Neuronal stem cell (in vitro differentiated cells): ENCODE measurements around the gene WDR93. TPM values are rescaled to one million over a fixed set of nuclear protein-coding genes. Genes with fewer than 3 reads are reported as not detected.
A peak's percentile ranks its signal among the peaks of the same experiment; 100 is the strongest.

Source experiments
- DNase-seq: peaks from one replicate; pipeline ENCODE4 v3.0.0-alpha.2; 2013; ENCODE audit warnings: low spot score
- H2AFZ ChIP-seq: one replicate; pipeline ENCODE4 v1.6.1; 2013; ENCODE audit warnings: mild to moderate bottlenecking, low read length, inconsistent platforms
- H2AK5ac ChIP-seq: 2 replicates; pipeline ENCODE4 v1.6.1; 2013; ENCODE audit warnings: low read depth, mild to moderate bottlenecking, inconsistent platforms, low read length, moderate library complexity, mixed read lengths
- H2BK120ac ChIP-seq: 2 replicates; pipeline ENCODE4 v1.6.1; 2013; ENCODE audit warnings: low read depth, mild to moderate bottlenecking, inconsistent platforms, low read length, moderate library complexity, mixed read lengths
- H2BK12ac ChIP-seq: one replicate; pipeline ENCODE4 v1.6.1; 2013; ENCODE audit warnings: low read length, inconsistent platforms
- H2BK15ac ChIP-seq: 2 replicates; pipeline ENCODE4 v1.6.1; 2013; ENCODE audit warnings: mild to moderate bottlenecking, low read length, inconsistent platforms, mixed read lengths
- H2BK5ac ChIP-seq: one replicate; pipeline ENCODE4 v1.6.1; 2013; ENCODE audit warnings: inconsistent platforms, mild to moderate bottlenecking, low read length, moderate library complexity
- H3K14ac ChIP-seq: one replicate; pipeline ENCODE4 v1.6.1; 2013; ENCODE audit warnings: low read length, inconsistent platforms
- H3K18ac ChIP-seq: 2 replicates; pipeline ENCODE4 v1.6.1; 2013; ENCODE audit warnings: low read length, inconsistent platforms
- H3K23ac ChIP-seq: 2 replicates; pipeline ENCODE4 v1.6.1; 2013; ENCODE audit warnings: low read depth, mild to moderate bottlenecking, mixed read lengths, low read length, inconsistent platforms; ENCODE audit not compliant: poor library complexity
- H3K27ac ChIP-seq: replicated peaks from 3 replicates; pipeline ENCODE4 v1.5.1; 2013; ENCODE audit warnings: low read length, inconsistent platforms
- H3K27me3 ChIP-seq, 3 experiments: 2 replicates each; pipeline ENCODE4 v1.6.1; 2013; ENCODE audit warnings: low read length in 3 of 3, mild to moderate bottlenecking in 2 of 3, inconsistent platforms in 1 of 3, low read depth in 1 of 3, mixed read lengths in 1 of 3, moderate library complexity in 1 of 3; ENCODE audit not compliant: control insufficient read depth in 3 of 3, insufficient read depth in 3 of 3
- H3K36me3 ChIP-seq, 2 donors: replicated peaks in 1 of 2; 2 replicates each; pipeline ENCODE4 v1.6.1; 2013; ENCODE audit warnings: low read length in 2 of 2; ENCODE audit not compliant: control insufficient read depth in 2 of 2, insufficient read depth in 2 of 2
- H3K4ac ChIP-seq: 2 replicates; pipeline ENCODE4 v1.6.1; 2013; ENCODE audit warnings: inconsistent platforms, mild to moderate bottlenecking, low read length, moderate library complexity
- H3K4me1 ChIP-seq, 2 donors: 1 replicate in 1 of 2; 2 replicates in 1 of 2; pipeline ENCODE4 v1.6.1; 2013; ENCODE audit warnings: low read length in 2 of 2, low read depth in 1 of 2; ENCODE audit not compliant: control insufficient read depth in 2 of 2, insufficient read depth in 1 of 2
- H3K4me2 ChIP-seq: one replicate; pipeline ENCODE4 v1.6.1; 2013; ENCODE audit warnings: mild to moderate bottlenecking, low read length, inconsistent platforms; ENCODE audit not compliant: insufficient read depth, poor library complexity, severe bottlenecking
- H3K4me3 ChIP-seq, 2 donors: 2 replicates each; pipeline ENCODE4 v1.5.1; 2013; ENCODE audit warnings: low read length in 2 of 2, mild to moderate bottlenecking in 2 of 2, inconsistent platforms in 1 of 2, moderate library complexity in 1 of 2
- H3K79me1 ChIP-seq: one replicate; pipeline ENCODE4 v1.6.1; 2013; ENCODE audit warnings: low read depth, mild to moderate bottlenecking, inconsistent platforms, low read length, moderate library complexity
- H3K9ac ChIP-seq: one replicate; pipeline ENCODE4 v1.6.1; 2013; ENCODE audit warnings: mild to moderate bottlenecking, low read depth, low read length, inconsistent platforms; ENCODE audit not compliant: poor library complexity
- H3K9me3 ChIP-seq, 2 donors: replicated peaks in 1 of 2; 2 replicates each; pipeline versions ENCODE3 to v1.6.1; 2013; ENCODE audit warnings: low read length in 2 of 2, mild to moderate bottlenecking in 2 of 2, inconsistent platforms in 1 of 2, low read depth in 1 of 2, mixed read lengths in 1 of 2, moderate library complexity in 1 of 2; ENCODE audit not compliant: control insufficient read depth in 2 of 2, insufficient read depth in 1 of 2
- H4K8ac ChIP-seq: one replicate; pipeline ENCODE4 v1.6.1; 2013; ENCODE audit warnings: low read depth, mild to moderate bottlenecking, inconsistent platforms, low read length, moderate library complexity
- H4K91ac ChIP-seq: one replicate; pipeline ENCODE4 v1.6.1; 2013; ENCODE audit warnings: low read length, low read depth, mild to moderate bottlenecking, inconsistent platforms; ENCODE audit not compliant: poor library complexity
- WGBS, 2 donors: extraction: QIAGEN DNeasy Blood & Tissue Kit; methylation state at CpG; one replicate each; pipeline ENCODE4 v1.1.7; 2013; ENCODE audit warnings: missing lambda C conversion rate in 2 of 2, mixed read lengths in 1 of 2; ENCODE audit not compliant: insufficient read length in 2 of 2, insufficient replicate concordance in 1 of 2; ENCODE audit errors: extremely low coverage in 2 of 2; 5-methylcytosine and 5-hydroxymethylcytosine counted together
- small RNA-seq: library from polyadenylated mRNA; stranded (forward); fragments of <200 nt; extraction: miRNeasy Mini kit (QIAGEN cat#:217004); gene quantifications from one replicate; pipeline ENCODE3, GENCODE V24; 2013; ENCODE audit not compliant: insufficient read depth

The WDR93 gene

GRCh38 chr15:89790661-89791060 lies 100.0 kb downstream of the WDR93 start:
- Histone ChIP-seq H2BK5ac (no peak overlapping the region), H2BK15ac (no peak overlapping the region), H3K4me2 (no peak overlapping the region), H2BK12ac (no peak overlapping the region), H3K4ac (no peak overlapping the region), H4K8ac (no peak overlapping the region), H3K14ac (no peak overlapping the region), H3K18ac (no peak overlapping the region), H3K4me3 (no peak overlapping the region), H4K91ac (no peak overlapping the region), H3K36me3 (no peaks in the 10 kb centered on the region), H3K4me1 (no peaks in the 10 kb centered on the region), H3K9me3 (peaks cover 3 to 4% of the 10 kb centered on the region in 2 donors), H3K27me3 (no peaks in the 10 kb centered on the region), H3K79me1 (no peaks in the 10 kb centered on the region), H3K9ac (no peak overlapping the region), H2AK5ac (no peak overlapping the region), H2BK120ac (no peak overlapping the region), H2AFZ (no peak overlapping the region), H3K27ac (no peak overlapping the region), H3K23ac (no peak overlapping the region)
- no peak for DNase-seq
- WGBS, 2 donors, result no CpG with 5 or more reads among the region's 16 CpGs

- DNase-seq, result no peak
- peak overlapping the region; percentile 91 for H3K23ac ChIP-seq
- H3K14ac ChIP-seq, result no peak overlapping the region
- H2BK12ac ChIP-seq, result no peak overlapping the region
- no peak overlapping the region for H4K8ac ChIP-seq
- H3K27ac ChIP-seq, result no peak overlapping the region
- peak overlapping the region; percentile 12 for H3K9ac ChIP-seq
- no peak overlapping the region for H2AK5ac ChIP-seq
- H3K4me1 ChIP-seq, result no peaks in the 10 kb centered on the region
- peaks cover 3 to 4% of the 10 kb centered on the region in 2 donors for H3K9me3 ChIP-seq
- no peak overlapping the region for H3K4me2 ChIP-seq
- H2BK120ac ChIP-seq, result no peak overlapping the region
- no peak overlapping the region for H4K91ac ChIP-seq
- H3K4ac ChIP-seq, result no peak overlapping the region
- no peak overlapping the region for H2BK15ac ChIP-seq
- H2AFZ ChIP-seq, result no peak overlapping the region
- H2BK5ac ChIP-seq, result no peak overlapping the region
- no peaks in the 10 kb centered on the region for H3K36me3 ChIP-seq
- WGBS, 2 donors, result no CpG with 5 or more reads among the region's 22 CpGs
- no peak overlapping the region for H3K4me3 ChIP-seq
- H3K27me3 ChIP-seq, result peaks cover 0 to 3% (median 0%) of the 10 kb centered on the region in 3 experiments
- H3K79me1 ChIP-seq, result no peaks in the 10 kb centered on the region
- peak overlapping the region; percentile 38 for H3K18ac ChIP-seq
Measured at GRCh38 chr15:89792106-89792805, 101.6 kb downstream of the WDR93 start.

Small RNA genes within 50 kb of the gene (small RNA-seq; reads per million reads assigned to genes)
- not detected for gene RNU6-132P
